ENCODE data around the gene YY1AP1.
"Not testable (repeated sequence)": the region's sequence is repeated elsewhere in the genome, so short reads cannot be mapped to it uniquely, and the experiment has no call there.

- TF ChIP-seq SP1 (IDR thresholded peaks at IDR 0.05); CTCF (IDR thresholded peaks at IDR 0.05; ENCODE audit: low read depth, low read length, missing input control); ATF3 (IDR thresholded peaks at IDR 0.05); TAF1 (conservative IDR thresholded peaks at IDR 0.05); FOXA1 (IDR thresholded peaks at IDR 0.05); JUND (IDR thresholded peaks at IDR 0.05): not testable (repeated sequence)
- TF ChIP-seq, protein P1, sequence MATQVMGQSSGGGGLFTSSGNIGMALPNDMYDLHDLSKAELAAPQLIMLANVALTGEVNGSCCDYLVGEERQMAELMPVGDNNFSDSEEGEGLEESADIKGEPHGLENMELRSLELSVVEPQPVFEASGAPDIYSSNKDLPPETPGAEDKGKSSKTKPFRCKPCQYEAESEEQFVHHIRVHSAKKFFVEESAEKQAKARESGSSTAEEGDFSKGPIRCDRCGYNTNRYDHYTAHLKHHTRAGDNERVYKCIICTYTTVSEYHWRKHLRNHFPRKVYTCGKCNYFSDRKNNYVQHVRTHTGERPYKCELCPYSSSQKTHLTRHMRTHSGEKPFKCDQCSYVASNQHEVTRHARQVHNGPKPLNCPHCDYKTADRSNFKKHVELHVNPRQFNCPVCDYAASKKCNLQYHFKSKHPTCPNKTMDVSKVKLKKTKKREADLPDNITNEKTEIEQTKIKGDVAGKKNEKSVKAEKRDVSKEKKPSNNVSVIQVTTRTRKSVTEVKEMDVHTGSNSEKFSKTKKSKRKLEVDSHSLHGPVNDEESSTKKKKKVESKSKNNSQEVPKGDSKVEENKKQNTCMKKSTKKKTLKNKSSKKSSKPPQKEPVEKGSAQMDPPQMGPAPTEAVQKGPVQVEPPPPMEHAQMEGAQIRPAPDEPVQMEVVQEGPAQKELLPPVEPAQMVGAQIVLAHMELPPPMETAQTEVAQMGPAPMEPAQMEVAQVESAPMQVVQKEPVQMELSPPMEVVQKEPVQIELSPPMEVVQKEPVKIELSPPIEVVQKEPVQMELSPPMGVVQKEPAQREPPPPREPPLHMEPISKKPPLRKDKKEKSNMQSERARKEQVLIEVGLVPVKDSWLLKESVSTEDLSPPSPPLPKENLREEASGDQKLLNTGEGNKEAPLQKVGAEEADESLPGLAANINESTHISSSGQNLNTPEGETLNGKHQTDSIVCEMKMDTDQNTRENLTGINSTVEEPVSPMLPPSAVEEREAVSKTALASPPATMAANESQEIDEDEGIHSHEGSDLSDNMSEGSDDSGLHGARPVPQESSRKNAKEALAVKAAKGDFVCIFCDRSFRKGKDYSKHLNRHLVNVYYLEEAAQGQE (IDR thresholded peaks at IDR 0.05): not testable (repeated sequence)
Measured at GRCh38 chr1:155678992-155679391, 9.6 kb downstream of the YY1AP1 start.

All from liver (tissue), 3 donors.